ENCODE data around the gene SSTR4.

- TF ChIP-seq CTCF (IDR thresholded peaks at IDR 0.05; ENCODE audit: insufficient read depth, low read length, poor library complexity, severe bottlenecking) (no peak), EZH2phosphoT487 (conservative IDR thresholded peaks at IDR 0.05; ENCODE audit: low read length) (no peak)
These were observed 51.9 kb downstream of the SSTR4 start for GRCh38 chr20:23086931-23087411.

Measured in SU-DHL-6 (cell line).